ENCODE measurements around the gene HNF1B.
"Not testable (repeated sequence)": the region's sequence is repeated elsewhere in the genome, so short reads cannot be mapped to it uniquely, and the experiment has no call there.

The HNF1B gene, protein sequence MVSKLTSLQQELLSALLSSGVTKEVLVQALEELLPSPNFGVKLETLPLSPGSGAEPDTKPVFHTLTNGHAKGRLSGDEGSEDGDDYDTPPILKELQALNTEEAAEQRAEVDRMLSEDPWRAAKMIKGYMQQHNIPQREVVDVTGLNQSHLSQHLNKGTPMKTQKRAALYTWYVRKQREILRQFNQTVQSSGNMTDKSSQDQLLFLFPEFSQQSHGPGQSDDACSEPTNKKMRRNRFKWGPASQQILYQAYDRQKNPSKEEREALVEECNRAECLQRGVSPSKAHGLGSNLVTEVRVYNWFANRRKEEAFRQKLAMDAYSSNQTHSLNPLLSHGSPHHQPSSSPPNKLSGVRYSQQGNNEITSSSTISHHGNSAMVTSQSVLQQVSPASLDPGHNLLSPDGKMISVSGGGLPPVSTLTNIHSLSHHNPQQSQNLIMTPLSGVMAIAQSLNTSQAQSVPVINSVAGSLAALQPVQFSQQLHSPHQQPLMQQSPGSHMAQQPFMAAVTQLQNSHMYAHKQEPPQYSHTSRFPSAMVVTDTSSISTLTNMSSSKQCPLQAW

DNA sequence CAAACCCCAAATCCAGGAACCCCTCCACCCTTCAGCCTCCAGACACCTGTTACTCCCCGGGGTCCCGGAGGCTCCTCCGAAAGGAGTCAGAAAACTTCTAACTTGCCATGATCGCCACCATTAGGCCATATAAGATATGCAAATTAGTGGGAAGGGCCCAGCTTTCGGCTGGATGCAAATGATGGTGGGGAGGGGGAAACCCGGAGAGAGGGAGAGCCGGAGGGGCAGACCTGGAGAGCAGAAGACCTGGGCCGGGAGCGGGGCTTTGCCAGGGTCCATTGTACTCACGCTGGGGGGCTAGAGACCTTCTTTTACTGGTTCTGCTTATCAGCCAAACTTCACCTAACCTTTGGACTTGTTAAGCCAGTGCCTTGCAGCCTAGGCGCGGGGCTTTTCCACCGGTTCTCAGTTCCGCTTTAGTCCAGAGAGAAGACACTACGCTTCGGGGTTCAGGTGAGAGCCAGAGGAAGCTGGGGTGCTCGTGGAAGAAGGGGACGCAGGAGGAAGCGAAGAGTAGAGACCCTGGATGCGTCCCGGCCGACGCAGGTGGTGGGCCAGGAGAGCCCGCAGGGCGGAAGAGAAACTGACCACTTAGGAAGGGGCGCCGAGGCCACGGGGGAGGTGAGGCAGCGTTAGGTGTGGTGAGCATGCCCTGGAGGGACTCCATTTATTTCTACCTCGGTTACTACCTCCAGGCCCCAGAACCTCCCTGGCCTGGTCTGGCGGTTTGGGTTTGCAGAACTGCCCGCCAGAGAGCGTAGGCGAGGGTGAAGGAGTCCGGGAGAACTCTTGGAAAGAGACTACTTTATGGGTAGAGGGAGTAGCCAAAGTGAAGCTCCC is at the start of gene HNF1B:
HNF1B (minus strand) TSS at position 99 of the 840 bp plus-strand sequence. CDS start 175 bp downstream, outside the sequence.
- DNase-seq (ENCODE audit: low read depth), result no peak

DNA sequence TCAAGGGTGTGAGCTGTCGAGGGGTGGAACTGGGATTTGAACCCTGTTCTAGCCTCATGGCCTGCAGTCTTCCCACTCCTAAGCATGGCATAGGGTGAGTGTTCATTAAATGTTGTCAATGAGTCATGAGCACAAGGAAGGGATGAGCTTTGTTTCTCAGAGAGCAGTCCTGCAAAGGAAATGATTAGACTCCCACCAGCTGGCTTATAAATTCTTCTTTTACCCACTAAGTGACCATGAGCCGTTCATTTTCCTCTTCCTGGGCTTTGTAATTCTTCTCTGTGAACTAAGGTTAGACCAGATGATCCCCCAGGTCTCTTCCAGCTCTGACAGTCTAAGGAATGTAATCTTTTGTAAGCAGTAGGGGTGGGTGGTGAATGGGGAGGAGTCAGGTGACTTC is 47.9 kb upstream of the HNF1B start:
- DNase-seq (ENCODE audit: low read depth), result no peak

DNA sequence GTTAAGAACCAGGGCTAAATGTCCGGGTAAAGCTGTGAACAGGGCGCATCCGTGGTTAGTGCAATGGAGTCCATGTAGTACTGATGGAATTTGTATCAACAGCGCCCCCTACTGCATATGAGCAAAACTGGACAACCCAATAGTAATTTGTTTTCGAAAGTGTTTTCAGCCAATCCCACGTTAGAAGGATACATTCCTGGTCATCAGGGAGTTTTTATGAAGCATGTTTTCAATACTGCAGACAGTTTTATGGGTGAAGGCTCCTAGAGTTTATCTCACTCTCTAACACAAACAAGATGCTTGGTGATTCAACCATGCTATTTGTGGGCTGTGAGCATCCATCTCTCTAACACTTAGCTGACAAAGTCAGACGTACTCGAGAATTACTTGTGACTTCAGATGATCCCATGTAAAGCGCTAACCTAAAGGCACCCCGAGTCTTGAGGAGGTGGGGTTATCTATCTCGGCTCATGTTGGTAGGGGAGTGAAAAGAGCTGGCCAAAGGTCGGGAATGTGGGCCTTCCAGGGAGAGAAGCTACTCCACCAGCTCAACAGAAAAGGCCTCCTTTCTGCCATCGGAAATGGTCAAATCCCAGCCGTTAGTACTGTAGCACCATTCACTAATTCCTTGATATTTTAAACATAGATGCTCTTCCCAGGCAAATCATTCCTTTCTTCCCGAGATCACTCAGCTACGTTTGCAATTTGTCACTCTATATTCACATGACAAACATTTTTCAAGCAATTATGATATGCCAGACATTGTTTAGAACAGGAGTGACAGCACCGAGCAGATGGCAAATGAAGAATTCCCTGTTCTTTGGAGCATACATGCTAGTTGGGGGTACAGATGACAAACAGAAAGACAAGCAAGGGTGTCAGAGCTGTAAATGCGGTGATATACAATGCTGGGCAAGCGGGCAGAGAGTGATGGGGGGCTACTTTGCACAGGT is 46.9 kb upstream of the HNF1B start:
- no peak for DNase-seq (ENCODE audit: low read depth)

DNA sequence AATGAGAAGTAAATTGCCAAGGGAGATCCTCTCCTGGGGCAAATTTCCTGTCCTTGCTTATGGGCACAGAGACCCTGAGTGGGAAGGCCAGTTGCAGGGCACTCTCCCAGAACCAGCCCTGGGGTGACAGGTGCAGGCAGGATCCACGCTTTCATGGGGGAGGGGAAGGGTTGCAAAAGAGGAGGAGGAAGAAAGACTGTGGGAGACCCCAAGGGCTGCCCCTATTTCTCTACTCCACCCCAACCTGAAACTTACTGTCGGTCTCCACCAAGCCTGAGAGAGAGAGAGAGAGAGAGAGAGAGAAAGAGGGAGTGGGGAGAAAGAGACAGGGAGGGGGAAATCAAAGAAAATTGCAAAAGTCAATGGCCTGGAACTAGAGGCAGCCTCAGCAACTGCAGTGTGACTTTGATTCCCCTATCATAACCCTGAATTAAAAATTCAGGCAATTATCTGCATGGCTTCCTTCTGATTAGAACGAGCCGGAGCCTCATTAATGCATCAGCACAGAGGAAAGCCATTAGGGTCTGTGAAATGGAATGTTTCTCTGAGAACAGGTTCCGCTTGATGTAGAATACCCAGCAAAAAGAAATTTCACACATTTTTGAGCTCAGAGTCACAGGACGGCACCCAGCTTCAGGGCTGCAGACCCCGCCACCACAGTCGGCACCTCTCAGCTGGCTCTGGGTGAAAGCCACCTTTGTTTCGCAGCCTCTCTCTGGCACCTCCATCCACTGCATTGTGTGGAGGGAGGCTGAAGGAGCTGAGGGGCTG is 45.1 kb upstream of the HNF1B start:
- DNase-seq (ENCODE audit: low read depth), result no peak

DNA sequence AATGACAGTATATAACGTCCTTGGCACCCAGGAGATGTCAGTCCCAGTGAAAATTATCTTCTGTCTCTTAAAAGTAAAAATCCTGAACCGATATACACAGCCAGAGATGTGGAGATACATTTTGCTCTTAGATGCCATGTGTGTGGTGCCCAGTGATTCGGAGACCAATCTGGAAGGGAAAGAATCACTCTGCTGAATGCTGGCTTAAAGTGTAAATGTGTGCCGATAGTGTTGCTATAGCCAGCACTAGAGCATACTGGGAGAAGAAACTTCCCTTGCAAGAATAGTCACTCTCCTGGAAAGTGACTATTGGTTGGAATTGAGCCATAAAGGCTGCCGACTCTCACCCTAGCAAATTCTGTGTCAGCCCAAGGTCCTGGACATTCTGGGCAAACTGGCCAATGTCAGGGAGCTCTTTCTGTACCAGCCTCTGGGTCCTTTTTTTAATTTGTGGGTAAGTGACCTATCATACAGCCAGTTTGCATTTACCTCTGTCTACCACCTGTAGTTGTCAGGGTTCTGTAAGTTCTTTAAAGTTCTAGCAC is 44.2 kb upstream of the HNF1B start:
- no peak for DNase-seq (ENCODE audit: low read depth)

DNA sequence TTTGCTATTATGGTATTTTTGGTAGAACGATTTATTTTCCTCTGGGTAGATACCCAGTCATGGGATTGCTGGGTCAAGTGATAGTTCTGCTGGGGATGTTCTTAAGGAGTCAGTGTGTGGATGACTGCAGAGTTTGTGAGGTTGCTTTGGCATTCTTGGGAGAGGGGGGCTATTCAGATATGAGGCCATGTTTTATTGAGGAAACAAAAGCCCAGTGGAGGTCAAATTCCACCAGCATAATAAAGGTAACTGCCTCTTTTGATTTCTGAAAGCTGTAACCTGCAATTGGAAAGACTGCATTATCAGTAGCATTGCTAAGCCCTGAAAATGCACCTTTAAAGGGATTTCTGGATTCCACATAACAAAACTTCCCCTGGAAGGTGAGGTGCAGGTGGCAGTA is 43.7 kb upstream of the HNF1B start:
- DNase-seq (ENCODE audit: low read depth), result no peak

DNA sequence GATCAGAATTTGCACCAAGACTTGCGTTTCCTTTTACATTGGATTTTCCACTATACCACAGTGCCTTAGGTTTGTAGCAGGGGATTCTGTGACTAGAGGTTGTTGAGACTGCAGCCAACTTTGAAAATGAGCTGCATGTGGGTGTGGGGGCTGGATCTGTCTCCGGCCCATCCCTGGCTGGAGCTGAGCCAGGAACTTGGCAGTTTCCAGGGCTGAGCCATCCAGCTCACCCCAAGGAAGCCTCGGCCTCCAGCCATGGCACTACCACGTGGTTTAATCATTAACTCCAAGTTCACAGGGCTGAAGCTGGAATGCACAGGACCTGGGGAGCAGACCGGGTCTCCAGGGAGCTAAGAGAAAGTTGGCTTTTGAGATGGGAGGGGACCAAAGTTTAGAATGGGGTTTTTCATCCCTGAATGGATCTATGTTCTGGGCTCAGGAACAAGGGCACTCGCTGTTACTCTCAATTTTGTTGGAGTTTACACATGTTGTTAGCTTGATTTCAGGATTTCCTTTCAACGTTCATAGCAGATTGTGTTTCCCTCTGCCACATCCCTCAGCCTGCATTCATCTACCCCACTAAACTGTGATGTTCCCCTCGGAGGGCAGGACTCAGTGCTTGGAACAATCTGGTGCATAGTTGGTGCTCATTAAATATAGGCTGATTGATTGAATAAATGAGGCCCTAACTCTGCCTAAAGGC is 42.3 kb upstream of the HNF1B start:
- peak; percentile 32 for DNase-seq (ENCODE audit: low read depth)

DNA sequence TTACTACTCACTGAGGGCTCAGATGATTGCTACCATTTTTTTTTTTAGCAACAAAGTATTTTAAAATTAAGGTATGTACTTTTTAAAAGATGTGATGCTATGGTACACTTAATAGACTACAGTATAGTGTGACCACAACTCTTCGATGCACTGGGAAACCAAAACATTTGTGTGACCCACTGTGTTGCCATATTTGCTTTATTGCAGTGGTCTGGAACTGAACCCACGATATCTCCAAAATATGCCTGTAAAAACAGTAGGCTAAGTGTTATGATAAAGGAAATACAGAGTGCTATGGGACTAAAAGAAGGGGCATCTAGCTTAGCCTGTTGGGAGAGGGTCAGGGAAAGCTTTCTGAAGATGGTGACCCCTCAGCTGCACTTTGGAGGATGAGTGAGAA is 41.6 kb upstream of the HNF1B start:
- no peak for DNase-seq (ENCODE audit: low read depth)

DNA sequence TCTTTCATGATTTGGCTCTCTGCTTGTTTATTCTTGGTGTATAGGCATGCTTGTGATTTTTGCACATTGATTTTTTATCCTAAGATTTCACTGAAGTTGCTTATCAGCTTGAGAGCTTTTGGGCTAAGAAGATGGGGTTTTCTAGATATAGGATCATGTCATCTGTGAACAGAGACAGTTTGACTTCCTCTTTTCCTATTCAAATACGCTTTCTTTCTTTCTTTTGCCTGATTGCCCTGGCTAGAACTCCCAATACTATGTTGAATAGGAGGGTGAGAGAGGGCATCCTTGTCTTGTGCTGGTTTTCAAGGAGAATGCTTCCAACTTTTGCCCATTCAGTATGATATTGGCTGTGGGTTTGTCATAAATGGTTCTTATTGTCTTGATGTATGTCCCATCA is 37.6 kb upstream of the HNF1B start:
- not testable (repeated sequence) for DNase-seq (ENCODE audit: low read depth)

DNA sequence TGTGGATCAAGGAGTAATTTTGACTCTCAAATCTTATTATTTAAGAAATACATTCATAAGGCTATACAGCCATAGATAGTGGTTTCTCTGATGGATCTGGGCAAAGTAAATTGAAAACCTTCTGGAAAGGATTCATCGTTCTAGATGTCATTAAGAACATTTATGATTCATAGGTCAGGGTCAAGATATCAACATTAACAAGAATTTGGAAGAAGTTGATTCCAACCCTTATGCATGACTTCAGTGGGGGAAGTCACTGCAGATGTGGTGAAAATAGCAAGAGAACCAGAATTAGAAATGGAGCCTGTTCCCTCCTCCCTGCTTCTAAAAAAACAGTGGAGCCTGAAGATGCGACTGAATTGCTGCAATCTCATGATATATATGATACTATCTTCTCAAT is 36.6 kb upstream of the HNF1B start:
- DNase-seq (ENCODE audit: low read depth), result no peak

DNA sequence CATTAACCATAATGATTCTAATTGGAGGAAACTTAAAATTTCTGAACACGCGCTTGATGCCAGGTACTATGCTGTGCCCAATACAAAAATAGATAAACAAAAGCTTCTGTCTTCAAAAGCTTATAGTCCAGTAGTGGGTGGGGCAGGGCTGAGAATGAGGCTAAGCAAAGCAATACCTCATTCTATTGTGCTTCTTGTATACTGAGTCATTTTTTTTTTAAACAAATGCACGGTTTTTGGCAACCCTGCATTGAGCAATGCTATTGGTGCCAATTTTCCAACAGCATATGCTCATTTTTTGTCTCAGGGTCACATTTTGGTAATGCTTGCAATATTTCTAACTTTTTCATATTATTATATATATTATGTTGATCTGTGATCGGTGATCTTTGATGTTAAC is 34.7 kb upstream of the HNF1B start:
- peak; percentile 52 for DNase-seq (ENCODE audit: low read depth)

DNA sequence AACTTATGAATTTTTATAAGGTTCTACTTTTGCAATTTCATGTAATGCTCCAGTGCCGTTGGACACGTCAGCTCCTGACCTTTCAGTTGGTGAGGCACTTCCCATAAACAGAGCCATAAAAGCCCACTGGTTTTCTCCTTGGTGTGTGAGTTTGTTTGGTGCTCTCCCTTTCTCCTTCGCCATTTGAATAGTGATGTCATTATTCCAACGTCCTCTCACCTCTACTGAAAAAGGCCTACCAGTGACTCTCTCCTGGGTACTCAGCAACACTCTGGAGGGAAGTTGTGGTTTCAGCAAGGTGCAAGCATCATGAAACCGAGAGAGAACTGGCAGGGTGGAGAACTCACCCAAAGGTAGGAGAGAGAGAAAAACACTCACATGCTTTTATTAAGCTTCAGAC is 29.6 kb upstream of the HNF1B start:
- DNase-seq (ENCODE audit: low read depth), result no peak

DNA sequence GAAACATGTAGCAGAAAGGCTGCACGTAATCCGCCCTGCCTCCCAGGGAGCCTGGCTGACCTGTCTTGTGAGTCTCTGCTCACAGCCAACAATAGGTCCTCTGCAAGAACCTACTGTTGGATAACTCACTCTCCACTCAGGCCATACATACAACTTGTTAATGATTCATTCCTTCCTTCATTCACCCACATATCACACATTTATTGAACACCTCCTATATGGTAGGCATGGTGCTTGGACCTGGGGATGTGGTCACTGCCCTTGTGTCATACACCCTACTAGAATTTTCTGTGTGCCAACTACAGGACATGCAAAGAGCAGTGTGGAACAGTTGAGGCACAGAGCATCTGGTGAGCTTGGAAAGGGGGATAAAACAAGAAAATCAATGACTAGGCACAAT is 28.1 kb upstream of the HNF1B start:
- no peak for DNase-seq (ENCODE audit: low read depth)

DNA sequence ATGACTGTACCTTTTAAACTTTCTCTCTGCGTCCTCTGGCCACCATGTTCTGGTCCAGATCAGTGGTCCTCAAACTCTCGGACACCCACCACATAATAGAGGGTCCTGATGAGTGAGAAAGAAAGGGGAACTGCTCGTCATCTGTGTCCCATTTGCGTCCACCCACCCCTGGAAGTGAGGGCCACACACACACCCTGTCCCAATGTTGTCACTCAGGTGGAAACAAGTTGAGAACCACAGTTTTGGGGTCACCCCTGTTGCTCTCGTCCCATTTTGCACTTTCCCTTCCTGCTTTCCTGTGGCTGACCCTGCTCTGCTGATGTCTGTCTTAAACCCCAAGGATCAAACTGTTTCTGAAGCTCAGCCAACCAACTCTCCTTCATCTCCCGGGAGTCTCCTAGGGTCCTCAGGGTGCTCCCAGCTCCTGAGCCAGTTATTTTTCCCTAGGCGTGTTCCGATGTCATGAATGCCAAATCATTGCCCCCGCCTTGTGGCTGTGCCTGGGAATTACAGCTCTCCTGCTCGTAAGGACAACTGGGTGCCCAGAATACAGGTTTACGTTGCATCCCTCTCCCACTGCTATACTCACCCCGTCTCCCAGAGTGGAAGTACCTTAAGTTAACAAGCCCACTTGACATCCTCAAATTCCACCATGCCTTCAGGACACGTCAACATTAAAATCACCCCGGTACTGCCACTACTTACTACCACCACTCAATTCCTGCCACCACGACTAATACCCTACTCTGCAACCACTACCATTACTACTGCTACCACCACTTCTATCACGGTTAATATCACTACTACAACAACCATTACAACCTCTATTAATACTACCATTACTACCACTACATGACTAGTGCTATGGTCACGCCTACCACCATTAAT is 26.0 kb upstream of the HNF1B start:
- peak; percentile 25 for DNase-seq (ENCODE audit: low read depth)

DNA sequence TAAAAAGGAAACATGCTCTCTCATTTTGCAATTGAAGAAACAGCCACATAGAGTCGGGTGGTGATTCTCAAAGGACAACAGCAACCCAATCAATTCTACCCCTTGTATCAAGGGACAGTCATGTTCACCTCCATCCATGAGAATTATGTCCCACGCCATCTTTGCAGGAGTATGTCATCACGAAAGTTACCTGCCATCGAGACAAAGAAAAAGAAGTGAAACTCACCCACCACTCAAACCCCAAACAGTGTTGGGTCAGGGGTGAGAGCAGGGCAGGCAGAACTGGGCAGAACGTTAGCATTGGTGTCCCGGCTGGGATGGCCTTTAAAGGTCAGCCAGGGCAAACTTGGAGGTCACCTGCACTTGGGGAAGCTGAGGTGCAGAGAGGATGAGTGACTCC is 24.2 kb upstream of the HNF1B start:
- no peak for DNase-seq (ENCODE audit: low read depth)

DNA sequence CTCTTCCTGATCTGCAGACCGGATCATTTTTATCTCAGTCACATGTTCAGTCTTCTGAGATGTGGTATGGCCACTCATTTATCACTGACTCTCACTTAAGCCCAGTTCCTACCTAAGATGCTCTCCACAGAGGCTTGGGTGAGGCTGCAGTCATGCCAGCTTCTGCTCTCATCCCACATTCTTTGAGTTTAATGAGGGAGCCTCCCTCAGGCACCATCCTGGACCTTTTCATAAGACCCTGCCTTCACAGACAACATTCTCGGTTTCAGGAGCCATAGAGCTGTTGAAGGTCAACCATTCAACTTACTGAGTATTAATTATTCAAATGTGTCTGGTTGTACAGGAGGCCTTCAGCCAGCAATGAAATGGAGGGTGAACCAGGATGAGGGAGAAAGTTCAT is 23.6 kb upstream of the HNF1B start:
- no peak for DNase-seq (ENCODE audit: low read depth)

DNA sequence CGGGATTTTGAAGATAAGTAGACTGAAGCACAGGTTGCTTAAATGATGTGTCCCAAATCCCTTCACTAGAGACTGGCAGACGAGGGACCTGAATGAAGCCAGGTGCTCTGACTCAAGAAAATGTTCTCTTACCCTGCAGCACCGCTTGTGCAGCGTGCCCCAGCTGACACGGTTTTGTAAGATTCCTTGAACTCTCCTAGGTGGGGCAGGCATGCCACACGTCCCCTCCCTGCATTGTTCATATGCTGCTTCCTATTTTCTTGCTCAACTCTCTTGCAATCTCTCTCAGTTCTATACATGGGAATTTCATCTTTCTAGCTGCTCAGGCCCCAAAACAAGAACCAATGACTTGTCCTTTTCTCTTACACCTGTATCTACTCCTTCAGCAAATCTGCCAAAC is 22.1 kb upstream of the HNF1B start:
- DNase-seq (ENCODE audit: low read depth), result no peak

DNA sequence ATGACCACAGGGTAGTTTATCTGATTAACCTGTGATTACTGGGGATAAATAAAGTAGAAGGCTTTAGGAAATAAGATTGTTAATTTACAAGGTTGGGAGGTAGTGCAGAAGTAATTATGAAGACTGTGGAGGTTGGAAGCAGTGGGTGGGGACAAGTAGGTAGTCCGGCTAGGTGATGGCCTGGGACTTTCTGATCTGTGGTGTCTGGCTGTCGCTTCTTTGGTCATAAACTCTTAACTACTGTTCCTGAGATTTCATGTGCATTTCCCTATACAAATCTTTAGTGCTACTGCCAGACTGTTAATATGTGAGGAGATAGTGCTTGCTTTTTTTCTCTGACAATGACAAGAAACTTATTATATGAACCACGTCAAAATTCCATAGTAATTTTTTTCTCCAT is 19.5 kb upstream of the HNF1B start:
- DNase-seq (ENCODE audit: low read depth), result no peak

DNA sequence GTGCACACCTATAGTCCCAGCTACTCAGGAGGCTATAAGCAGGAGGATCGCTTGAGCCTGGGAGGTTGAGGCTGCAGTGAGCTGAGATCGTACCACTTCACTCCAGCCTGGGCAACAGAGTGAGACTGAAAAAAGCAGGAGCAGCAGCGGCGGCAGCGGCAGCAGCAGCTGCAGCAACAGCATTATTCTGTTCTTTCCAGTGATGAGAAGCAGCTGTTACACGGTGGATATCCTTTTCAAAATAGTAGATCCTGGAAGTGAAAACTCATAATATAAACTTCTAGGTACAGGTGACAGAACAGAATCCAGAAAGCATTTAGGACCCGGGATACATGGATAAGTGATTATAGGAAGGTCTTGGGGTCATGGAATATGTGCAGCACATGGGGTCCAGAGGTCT is 17.8 kb upstream of the HNF1B start:
- no peak for DNase-seq (ENCODE audit: low read depth)

Data from stromal cell of bone marrow (primary cell).